Thyroid gland (tissue), 4 donors: ENCODE results near the gene ARL9.

ENCODE experiments used
- CTCF ChIP-seq, 6 experiments: fragments of 200-600 bp in 3 of 6; fragments of 450-650 bp in 3 of 6; sonication (generic) in 3 of 6; IDR thresholded peaks; one replicate each; pipeline ENCODE4 v1.5.1; 2016 to 2019; ENCODE audit warnings: antibody characterized with exemption in 6 of 6, mild to moderate bottlenecking in 2 of 6, inconsistent platforms in 1 of 6, moderate library complexity in 1 of 6
- POLR2A ChIP-seq, 2 donors: fragments of 450-650 bp; IDR thresholded peaks; one replicate each; pipeline ENCODE4 v1.6.1; 2017; ENCODE audit warnings: antibody characterized with exemption in 2 of 2, mild to moderate bottlenecking in 2 of 2, moderate library complexity in 1 of 2

DNA sequence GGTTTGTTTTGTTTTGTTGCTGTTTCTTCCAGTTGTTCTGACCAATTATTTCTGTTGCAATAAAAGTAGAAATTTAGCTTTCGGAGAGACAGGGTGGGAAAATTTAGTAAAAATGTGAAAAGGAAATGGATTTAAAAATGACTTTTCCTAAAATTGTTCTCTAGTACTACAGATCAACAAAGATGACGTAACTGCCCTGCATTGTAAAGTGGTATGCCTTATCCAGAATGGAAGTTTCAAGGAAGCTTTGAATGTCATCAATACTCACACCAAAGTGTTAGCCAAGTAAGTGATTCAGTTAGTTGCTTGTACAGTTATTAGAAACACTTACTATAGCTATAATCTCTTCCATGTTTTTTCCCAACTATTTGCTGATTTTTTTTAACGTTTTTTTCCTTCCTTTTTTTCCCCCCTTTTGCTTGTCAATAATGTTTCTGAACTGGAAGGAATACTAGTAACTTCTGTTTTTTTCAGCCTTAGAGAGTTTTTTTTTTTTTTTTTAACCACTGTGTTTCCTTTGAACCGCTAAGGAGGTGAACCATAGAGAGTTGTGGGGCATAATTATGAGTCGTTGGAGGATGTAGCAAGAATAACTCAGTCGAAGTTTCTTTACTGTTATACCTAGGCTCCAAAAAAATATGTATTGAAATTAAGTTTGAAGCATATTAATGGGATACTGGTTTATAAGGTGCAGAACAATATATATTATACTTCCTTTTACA lies 35.9 kb upstream of the ARL9 start:
- TF ChIP-seq CTCF (IDR thresholded peaks at IDR 0.05) (no peak), POLR2A (IDR thresholded peaks at IDR 0.05) (no peak)
